Measurements from ENCODE around the gene LIME1.

LIME1 gene

GRCh38 chr20:63703471-63703975, 32.9 kb upstream of the LIME1 start:
- peaks cover 14 to 24% of the 10 kb centered on the region in 2 donors for H3K4me1 ChIP-seq (ENCODE audit: control insufficient read depth in 1 of 2, insufficient read depth in 2 of 2, low read length in 2 of 2)
- H3K36me3 ChIP-seq (ENCODE audit: control insufficient read depth in 1 of 2, insufficient read depth in 2 of 2, low read length in 2 of 2) = peaks cover 16 to 32% of the 10 kb centered on the region in 2 donors
- no peaks in the 10 kb centered on the region for H3K27me3 ChIP-seq (ENCODE audit: control insufficient read depth in 1 of 2, insufficient read depth in 2 of 2, low read length in 2 of 2)

GRCh38 chr20:63703976-63704748, 32.3 kb upstream of the LIME1 start:
- peaks cover 20 to 25% of the 10 kb centered on the region in 2 donors for H3K4me1 ChIP-seq (ENCODE audit: control insufficient read depth in 1 of 2, insufficient read depth in 2 of 2, low read length in 2 of 2)
- no peak overlapping the region for H3K9ac ChIP-seq (ENCODE audit: low read depth in 1 of 2, low read length in 2 of 2)
- H3K27me3 ChIP-seq (ENCODE audit: control insufficient read depth in 1 of 2, insufficient read depth in 2 of 2, low read length in 2 of 2) = no peaks in the 10 kb centered on the region
- H3K4me3 ChIP-seq (ENCODE audit: low read depth in 1 of 2, low read length in 2 of 2) = no peak overlapping the region
- H3K9me3 ChIP-seq (ENCODE audit: control insufficient read depth in 1 of 2, low read length in 2 of 2) = no peaks in the 10 kb centered on the region
- H3K27ac ChIP-seq (ENCODE audit: low read depth, low read length) = no peak overlapping the region
- H3K36me3 ChIP-seq (ENCODE audit: control insufficient read depth in 1 of 2, insufficient read depth in 2 of 2, low read length in 2 of 2) = peaks cover 16 to 32% of the 10 kb centered on the region in 2 donors

More at GRCh38 chr20:63703471-63703975, 32.9 kb upstream of the LIME1 start:
- no peaks in the 10 kb centered on the region for H3K9me3 ChIP-seq (ENCODE audit: control insufficient read depth in 1 of 2, low read length in 2 of 2)
- no peak overlapping the region for H3K4me3 ChIP-seq (ENCODE audit: low read depth in 1 of 2, low read length in 2 of 2)
- no peak overlapping the region for H3K9ac ChIP-seq (ENCODE audit: low read depth in 1 of 2, low read length in 2 of 2)
- H3K27ac ChIP-seq (ENCODE audit: low read depth, low read length) = no peak overlapping the region

GRCh38 chr20:63704749-63705117, 31.7 kb upstream of the LIME1 start:
- Histone ChIP-seq H3K27ac (ENCODE audit: low read depth, low read length) (no peak overlapping the region), H3K9me3 (ENCODE audit: control insufficient read depth in 1 of 2, low read length in 2 of 2) (no peaks in the 10 kb centered on the region), H3K4me3 (ENCODE audit: low read depth in 1 of 2, low read length in 2 of 2) (no peak overlapping the region), H3K9ac (ENCODE audit: low read depth in 1 of 2, low read length in 2 of 2) (no peak overlapping the region), H3K36me3 (ENCODE audit: control insufficient read depth in 1 of 2, insufficient read depth in 2 of 2, low read length in 2 of 2) (peaks cover 16 to 32% of the 10 kb centered on the region in 2 donors), H3K4me1 (ENCODE audit: control insufficient read depth in 1 of 2, insufficient read depth in 2 of 2, low read length in 2 of 2) (peaks cover 22 to 23% of the 10 kb centered on the region in 2 donors), H3K27me3 (ENCODE audit: control insufficient read depth in 1 of 2, insufficient read depth in 2 of 2, low read length in 2 of 2) (no peaks in the 10 kb centered on the region)

GRCh38 chr20:63705232-63706026, 31.0 kb upstream of the LIME1 start:
- Histone ChIP-seq H3K9ac (ENCODE audit: low read depth in 1 of 2, low read length in 2 of 2) (no peak overlapping the region), H3K4me3 (ENCODE audit: low read depth in 1 of 2, low read length in 2 of 2) (no peak overlapping the region)

DNA sequence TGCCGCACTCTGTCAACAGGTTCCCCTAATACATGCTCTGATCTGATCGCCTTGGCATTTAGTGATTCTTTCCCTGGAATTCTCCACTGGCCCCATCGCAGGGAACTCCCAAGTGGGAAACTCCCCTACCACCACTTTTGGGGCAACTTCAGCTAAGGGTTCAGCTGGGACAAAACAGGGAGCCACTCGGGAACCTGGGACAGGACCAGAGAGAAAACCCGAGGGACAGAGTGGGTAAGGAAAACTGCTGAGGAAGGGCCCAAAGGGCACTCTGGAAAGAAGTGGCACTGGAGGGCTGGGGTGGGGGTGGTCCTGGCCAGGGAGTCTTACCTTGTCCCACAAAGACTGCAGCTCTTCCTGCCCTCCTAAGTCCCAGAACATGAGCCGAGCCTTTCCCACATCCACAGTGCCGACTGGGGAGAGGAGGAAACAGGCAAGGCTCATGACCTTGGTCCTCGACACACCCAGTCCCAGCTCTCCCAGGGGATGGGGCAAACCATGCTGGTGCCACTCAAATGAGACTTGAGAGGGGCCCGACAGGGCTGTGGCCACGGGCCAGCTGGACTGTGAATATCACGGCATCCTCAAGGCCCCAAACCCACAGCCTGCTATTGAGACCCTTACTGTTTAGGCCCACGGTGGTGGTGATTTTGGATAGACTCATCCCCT, 30.3 kb upstream of the LIME1 start:
- Histone ChIP-seq H3K4me1 (ENCODE audit: control insufficient read depth in 1 of 2, insufficient read depth in 2 of 2, low read length in 2 of 2) (peaks cover 22 to 23% of the 10 kb centered on the region in 2 donors), H3K27ac (ENCODE audit: low read depth, low read length) (no peak overlapping the region), H3K27me3 (ENCODE audit: control insufficient read depth in 1 of 2, insufficient read depth in 2 of 2, low read length in 2 of 2) (no peaks in the 10 kb centered on the region), H3K9me3 (ENCODE audit: control insufficient read depth in 1 of 2, low read length in 2 of 2) (no peaks in the 10 kb centered on the region), H3K36me3 (ENCODE audit: control insufficient read depth in 1 of 2, insufficient read depth in 2 of 2, low read length in 2 of 2) (peaks cover 16 to 35% of the 10 kb centered on the region in 2 donors), H3K4me3 (ENCODE audit: low read depth in 1 of 2, low read length in 2 of 2) (peak overlapping the region; percentile 81 to 89), H3K9ac (ENCODE audit: low read depth in 1 of 2, low read length in 2 of 2) (peak overlapping the region; percentile 68 to 69)

More at GRCh38 chr20:63705232-63706026, 31.0 kb upstream of the LIME1 start:
- H3K27ac ChIP-seq (ENCODE audit: low read depth, low read length) = no peak overlapping the region
- H3K9me3 ChIP-seq (ENCODE audit: control insufficient read depth in 1 of 2, low read length in 2 of 2) = no peaks in the 10 kb centered on the region
- H3K27me3 ChIP-seq (ENCODE audit: control insufficient read depth in 1 of 2, insufficient read depth in 2 of 2, low read length in 2 of 2) = no peaks in the 10 kb centered on the region
- peaks cover 22 to 23% of the 10 kb centered on the region in 2 donors for H3K4me1 ChIP-seq (ENCODE audit: control insufficient read depth in 1 of 2, insufficient read depth in 2 of 2, low read length in 2 of 2)
- peaks cover 16 to 32% of the 10 kb centered on the region in 2 donors for H3K36me3 ChIP-seq (ENCODE audit: control insufficient read depth in 1 of 2, insufficient read depth in 2 of 2, low read length in 2 of 2)

DNA sequence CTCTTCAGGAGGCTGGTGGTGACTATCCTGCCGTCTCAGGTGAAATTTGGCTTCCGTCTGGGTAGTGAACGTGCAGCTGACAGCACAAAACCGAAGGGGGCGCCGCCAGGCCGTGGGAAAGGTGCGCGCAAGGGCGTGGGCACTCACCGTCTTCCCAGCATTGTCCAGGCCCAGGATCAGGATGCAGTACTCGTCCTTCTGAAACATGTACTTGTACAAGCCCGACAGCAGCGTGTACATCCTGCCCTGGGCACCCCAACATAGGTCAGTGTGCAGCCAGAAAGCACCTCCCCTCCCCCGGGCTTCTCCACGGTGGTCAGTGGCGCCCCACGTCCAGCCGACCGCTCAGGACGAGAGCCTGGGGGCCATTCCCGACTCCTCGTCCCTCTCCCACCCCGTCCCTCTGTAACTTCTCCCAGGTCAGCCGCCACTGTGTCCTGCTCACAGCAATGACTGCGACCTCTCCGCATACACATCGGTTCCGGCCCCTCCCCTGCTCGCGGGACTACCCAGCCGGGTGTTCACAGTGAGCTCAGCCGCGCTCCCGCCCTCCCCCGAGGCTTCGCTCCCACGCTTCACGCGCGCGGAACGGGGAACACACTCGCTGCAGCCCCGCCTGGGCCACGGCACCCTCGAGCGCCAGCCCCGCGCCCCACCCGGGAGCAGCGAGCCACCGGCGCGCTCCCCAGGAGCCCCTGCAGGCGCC, 29.5 kb upstream of the LIME1 start:
- Histone ChIP-seq H3K4me1 (ENCODE audit: control insufficient read depth in 1 of 2, insufficient read depth in 2 of 2, low read length in 2 of 2) (peaks cover 22 to 23% of the 10 kb centered on the region in 2 donors), H3K27me3 (ENCODE audit: control insufficient read depth in 1 of 2, insufficient read depth in 2 of 2, low read length in 2 of 2) (no peaks in the 10 kb centered on the region), H3K27ac (ENCODE audit: low read depth, low read length) (peak overlapping the region; percentile 64), H3K9me3 (ENCODE audit: control insufficient read depth in 1 of 2, low read length in 2 of 2) (no peaks in the 10 kb centered on the region), H3K9ac (ENCODE audit: low read depth in 1 of 2, low read length in 2 of 2) (peak overlapping the region; percentile 68 to 69), H3K36me3 (ENCODE audit: control insufficient read depth in 1 of 2, insufficient read depth in 2 of 2, low read length in 2 of 2) (peaks cover 16 to 42% of the 10 kb centered on the region in 2 donors), H3K4me3 (ENCODE audit: low read depth in 1 of 2, low read length in 2 of 2) (peak overlapping the region; percentile 81 to 89)

DNA sequence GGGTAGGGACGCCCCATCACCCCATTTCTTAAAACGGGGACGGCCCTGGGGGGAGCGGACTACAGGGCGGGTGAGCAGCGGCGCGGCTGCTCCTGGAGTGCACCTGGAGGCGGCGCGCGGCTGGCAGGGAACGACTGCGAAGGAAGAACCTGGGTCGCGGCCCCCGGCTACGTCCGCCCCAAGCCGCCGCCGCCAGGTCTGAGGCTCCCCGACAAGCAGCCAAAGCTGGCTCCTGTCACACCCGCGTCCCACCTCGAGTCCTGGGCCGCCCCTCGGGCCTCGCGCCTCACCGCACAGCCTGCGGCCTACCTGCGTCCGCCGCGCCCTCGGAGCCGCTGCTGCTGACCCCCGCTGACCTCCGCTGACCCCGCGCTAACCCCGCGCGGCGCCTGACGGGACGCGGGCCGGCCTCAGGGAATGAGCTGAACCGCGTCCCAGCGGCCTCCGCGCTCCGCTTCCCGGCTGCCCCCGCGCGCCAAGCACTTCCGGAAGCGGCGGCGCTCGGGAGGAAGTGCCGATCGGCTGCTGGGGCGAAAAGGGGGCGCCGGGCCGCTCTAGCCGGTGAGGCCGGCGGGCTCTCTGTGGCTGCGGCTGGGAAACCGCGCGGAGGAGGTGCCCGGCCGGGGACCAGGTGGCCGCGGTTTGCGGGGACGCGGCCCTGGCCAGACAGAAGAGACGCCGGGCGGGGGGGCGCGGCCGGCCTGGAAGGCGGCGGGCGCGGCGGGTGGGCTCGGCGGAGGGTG, 28.7 kb upstream of the LIME1 start, which contains the start of the genes ARFRP1 and ZGPAT:
Gene ARFRP1 (minus strand): TSS at position 419 of the 743 bp plus-strand sequence. CDS start 885 bp downstream, outside the sequence.
Gene ZGPAT (plus strand): TSS at position 482 of the 743 bp plus-strand sequence. CDS start 542 bp downstream, outside the sequence.
- H3K4me1 ChIP-seq (ENCODE audit: control insufficient read depth in 1 of 2, insufficient read depth in 2 of 2, low read length in 2 of 2) = peaks cover 22 to 23% of the 10 kb centered on the region in 2 donors
- H3K9ac ChIP-seq (ENCODE audit: low read depth in 1 of 2, low read length in 2 of 2) = peak within 1 kb of the TSS; percentile 68 to 70
- H3K27me3 ChIP-seq (ENCODE audit: control insufficient read depth in 1 of 2, insufficient read depth in 2 of 2, low read length in 2 of 2) = no peaks in the 10 kb centered on the region
- H3K27ac ChIP-seq (ENCODE audit: low read depth, low read length) = peak within 1 kb of the TSS; percentile 64
- peaks cover 16 to 47% of the 10 kb centered on the region in 2 donors for H3K36me3 ChIP-seq (ENCODE audit: control insufficient read depth in 1 of 2, insufficient read depth in 2 of 2, low read length in 2 of 2)
- H3K4me3 ChIP-seq (ENCODE audit: low read depth in 1 of 2, low read length in 2 of 2) = peak within 1 kb of the TSS; percentile 81 to 89
- no peaks in the 10 kb centered on the region for H3K9me3 ChIP-seq (ENCODE audit: control insufficient read depth in 1 of 2, low read length in 2 of 2)

DNA sequence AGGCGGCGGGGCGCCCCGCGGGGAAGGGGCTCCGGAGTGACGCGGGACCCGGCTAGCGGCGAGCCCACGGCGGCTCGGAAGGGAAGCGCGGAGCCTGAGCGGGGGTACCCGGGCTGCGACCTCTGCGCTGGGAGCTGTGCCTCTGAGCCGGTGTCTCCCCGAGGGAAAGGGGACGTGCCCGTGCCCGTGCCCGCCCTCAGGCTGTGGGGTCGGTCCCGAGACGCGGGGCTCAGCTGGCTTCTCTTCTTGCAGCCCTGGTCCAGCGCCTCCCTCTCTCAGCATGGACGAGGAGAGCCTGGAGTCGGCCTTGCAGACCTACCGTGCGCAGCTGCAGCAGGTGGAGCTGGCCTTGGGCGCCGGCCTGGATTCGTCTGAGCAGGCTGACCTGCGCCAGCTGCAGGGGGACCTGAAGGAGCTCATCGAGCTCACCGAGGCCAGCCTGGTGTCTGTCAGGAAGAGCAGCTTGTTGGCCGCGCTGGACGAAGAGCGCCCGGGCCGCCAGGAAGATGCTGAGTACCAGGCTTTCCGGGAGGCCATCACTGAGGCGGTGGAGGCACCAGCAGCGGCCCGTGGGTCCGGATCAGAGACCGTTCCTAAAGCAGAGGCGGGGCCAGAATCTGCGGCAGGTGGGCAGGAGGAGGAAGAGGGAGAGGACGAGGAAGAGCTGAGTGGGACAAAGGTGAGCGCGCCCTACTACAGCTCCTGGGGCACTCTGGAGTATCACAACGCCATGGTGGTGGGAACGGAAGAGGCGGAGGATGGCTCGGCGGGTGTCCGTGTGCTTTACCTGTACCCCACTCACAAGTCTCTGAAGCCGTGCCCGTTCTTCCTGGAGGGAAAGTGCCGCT, 27.9 kb upstream of the LIME1 start:
- Histone ChIP-seq H3K36me3 (ENCODE audit: control insufficient read depth in 1 of 2, insufficient read depth in 2 of 2, low read length in 2 of 2) (peaks cover 16 to 45% of the 10 kb centered on the region in 2 donors), H3K4me3 (ENCODE audit: low read depth in 1 of 2, low read length in 2 of 2) (peak overlapping the region; percentile 81 to 89), H3K9ac (ENCODE audit: low read depth in 1 of 2, low read length in 2 of 2) (peak overlapping the region; percentile 63 to 70), H3K9me3 (ENCODE audit: control insufficient read depth in 1 of 2, low read length in 2 of 2) (no peaks in the 10 kb centered on the region), H3K27me3 (ENCODE audit: control insufficient read depth in 1 of 2, insufficient read depth in 2 of 2, low read length in 2 of 2) (no peaks in the 10 kb centered on the region), H3K4me1 (ENCODE audit: control insufficient read depth in 1 of 2, insufficient read depth in 2 of 2, low read length in 2 of 2) (peaks cover 22 to 23% of the 10 kb centered on the region in 2 donors), H3K27ac (ENCODE audit: low read depth, low read length) (peak overlapping the region; percentile 14)
